Pancreas (tissue), 10 donors: ENCODE data around the gene ESPN. TPM values are rescaled to one million over a fixed set of nuclear protein-coding genes. Genes with fewer than 3 reads are reported as not detected.

ENCODE experiments used
- ATAC-seq, 4 donors: fragments of 200-7000 bp; cut with Tn5 transposase; one replicate each; pipeline versions ENCODE4 v1.8.0 to v1.9.1; 2020; ENCODE audit warnings: mild to moderate bottlenecking in 4 of 4, moderate library complexity in 4 of 4
- DNase-seq, 6 donors: peaks; one replicate each; pipeline ENCODE4 v3.0.0-alpha.2; 2020
- FAIRE-seq: peaks from 2 replicates; lab custom pipeline; 2012; peaks lifted over from hg19 to GRCh38; lab: Jason Lieb, UNC
- H3K27ac ChIP-seq, 4 donors: fragments of 200-600 bp; sonication (generic); 1 replicate in 3 of 4; 2 replicates in 1 of 4; pipeline versions ENCODE4 v1.5.0 to v1.8.0; 2020
- H3K27me3 ChIP-seq, 4 donors: fragments of 200-600 bp; one replicate each; pipeline ENCODE4 v1.8.0; 2021
- H3K36me3 ChIP-seq, 3 donors: fragments of 200-600 bp; sonication (generic) in 1 of 3; one replicate each; pipeline versions ENCODE4 v1.5.0 to v1.8.0; 2020 to 2021
- H3K4me1 ChIP-seq, 3 donors: fragments of 200-600 bp; one replicate each; pipeline ENCODE4 v1.8.0; 2021
- H3K4me3 ChIP-seq, 4 donors: fragments of 200-600 bp; sonication (generic) in 2 of 4; one replicate each; pipeline versions ENCODE4 v1.5.0 to v1.8.0; 2020 to 2021
- H3K9me3 ChIP-seq, 4 donors: fragments of 200-600 bp; one replicate each; pipeline ENCODE4 v1.8.0; 2021
- WGBS, 2 donors: extraction: QIAGEN DNeasy Blood & Tissue Kit; methylation state at CpG; one replicate each; pipeline ENCODE4 v1.1.7; 2013; 5-methylcytosine and 5-hydroxymethylcytosine counted together
- intact Hi-C, 3 donors: fragments of 100-400 bp; cut with DNase I; formaldehyde crosslinking; loops; one replicate each; pipeline versions ENCODE4 v1.11.1 to v1.14.2; 2022
- polyA plus RNA-seq, 2 donors: library from polyadenylated mRNA; stranded (reverse); fragments of 200-250 nt; gene quantifications; one replicate each; pipeline ENCODE4 v1.2.3, GENCODE V29; 2013
- total RNA-seq, 6 donors: library from RNA; stranded (reverse); fragmentation: NEBNext Ultra II Directional in 4 of 6; extraction: Animal tissue kit (Norgen Biotek cat#: 25700) in 4 of 6; gene quantifications; one replicate each; pipeline versions ENCODE4 v1.2.1 to v1.2.4, GENCODE V29; 2021 to 2023
- TF ChIP-seq, protein P1 (sequence below), 4 donors: fragments of 200-600 bp; sonication (generic) in 3 of 4; IDR thresholded peaks; one replicate each; pipeline versions ENCODE4 v1.5.0 to v1.8.0; 2021; ENCODE audit warnings: antibody characterized with exemption in 4 of 4
- donor health status: healthy with polysubstance abuse.
- donor health status: DM: no; HTN: no; CAD: no; lungs with moderate emphysema.
- donor health status: DM: no; HTN: no; CAD: no.
- donor health status: control.
- donor health status: control.
- donor health status: Bipolar disorder and iron deficiency.
- donor health status: DM: yes; HTN: yes; CAD: no.
- donor health status: DM: no; HTN: no; CAD: no.
- donor health status: DM: no; HTN: no; CAD: no.
- donor health status: DM: yes; HTN: yes; CAD: no.

The ESPN gene
- total and polyA plus RNA-seq, 8 donors, result 0.28 to 2.5 (median 0.68) TPM

DNA sequence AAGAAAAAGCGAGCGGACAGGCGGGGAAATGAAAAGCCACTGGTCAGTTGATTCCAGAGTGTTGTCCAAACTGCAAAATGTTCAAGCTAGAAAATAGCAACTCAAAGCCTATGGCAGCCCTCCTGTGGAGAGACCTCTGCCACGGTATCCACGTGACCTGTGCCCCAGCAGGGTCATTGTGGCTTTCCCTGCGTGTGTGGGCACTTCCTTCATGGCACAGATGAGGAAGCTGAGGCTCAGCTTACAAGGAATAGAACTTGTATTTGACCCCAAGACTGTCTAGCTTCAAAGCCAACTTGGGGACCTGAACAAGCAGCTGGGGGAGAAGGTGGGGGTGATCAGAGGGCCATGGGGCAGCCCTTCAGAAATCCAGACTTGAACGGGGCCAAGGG is 82.5 kb downstream of the ESPN start:
- Histone ChIP-seq H3K4me1 (no peaks in the 10 kb centered on the region), H3K9me3 (no peaks in the 10 kb centered on the region), H3K36me3 (no peaks in the 10 kb centered on the region), H3K27ac (no peak overlapping the region), H3K27me3 (no peaks in the 10 kb centered on the region), H3K4me3 (no peak overlapping the region)
- TF ChIP-seq, protein P1, sequence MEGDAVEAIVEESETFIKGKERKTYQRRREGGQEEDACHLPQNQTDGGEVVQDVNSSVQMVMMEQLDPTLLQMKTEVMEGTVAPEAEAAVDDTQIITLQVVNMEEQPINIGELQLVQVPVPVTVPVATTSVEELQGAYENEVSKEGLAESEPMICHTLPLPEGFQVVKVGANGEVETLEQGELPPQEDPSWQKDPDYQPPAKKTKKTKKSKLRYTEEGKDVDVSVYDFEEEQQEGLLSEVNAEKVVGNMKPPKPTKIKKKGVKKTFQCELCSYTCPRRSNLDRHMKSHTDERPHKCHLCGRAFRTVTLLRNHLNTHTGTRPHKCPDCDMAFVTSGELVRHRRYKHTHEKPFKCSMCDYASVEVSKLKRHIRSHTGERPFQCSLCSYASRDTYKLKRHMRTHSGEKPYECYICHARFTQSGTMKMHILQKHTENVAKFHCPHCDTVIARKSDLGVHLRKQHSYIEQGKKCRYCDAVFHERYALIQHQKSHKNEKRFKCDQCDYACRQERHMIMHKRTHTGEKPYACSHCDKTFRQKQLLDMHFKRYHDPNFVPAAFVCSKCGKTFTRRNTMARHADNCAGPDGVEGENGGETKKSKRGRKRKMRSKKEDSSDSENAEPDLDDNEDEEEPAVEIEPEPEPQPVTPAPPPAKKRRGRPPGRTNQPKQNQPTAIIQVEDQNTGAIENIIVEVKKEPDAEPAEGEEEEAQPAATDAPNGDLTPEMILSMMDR (IDR thresholded peaks at IDR 0.05), result no peak
- intact Hi-C loops, result no loop called here
- peak in 1 of 4 donors; percentile 60 for ATAC-seq
- FAIRE-seq, result no peak
- WGBS, 2 donors, result 65 to 79% methylated on average over 7 of the region's 7 CpGs
- no peak for DNase-seq

DNA sequence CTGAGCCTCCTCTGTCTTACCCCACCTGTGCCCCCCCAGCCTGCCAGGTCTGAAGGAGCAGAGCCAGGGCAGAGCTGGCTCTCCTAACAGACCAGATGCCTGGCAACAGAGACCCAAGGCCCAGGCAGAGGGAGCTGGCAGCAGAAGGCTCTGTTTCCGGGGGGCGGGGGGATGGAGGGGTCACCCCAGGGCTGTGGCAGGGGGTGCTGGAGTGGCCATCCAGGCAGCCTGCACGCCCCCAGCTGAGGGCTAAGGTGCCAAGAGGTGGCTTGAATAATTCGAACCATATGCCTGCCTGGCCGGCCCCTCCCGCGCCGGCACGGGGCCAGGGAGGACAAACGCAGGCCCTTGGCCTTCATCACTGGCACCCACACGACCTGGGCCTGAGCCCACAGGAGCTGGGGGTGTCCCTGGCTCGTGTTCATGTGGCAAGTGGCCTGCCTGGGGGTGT is 82.9 kb downstream of the ESPN start:
- no peaks in the 10 kb centered on the region for H3K9me3 ChIP-seq
- 63 to 75% methylated on average over 12 of the region's 12 CpGs for WGBS, 2 donors
- H3K4me3 ChIP-seq, result no peak overlapping the region
- intact Hi-C loops, result no loop called here
- ATAC-seq (no peak), DNase-seq (peak in 1 of 6 donors; percentile 65), FAIRE-seq (no peak)
- H3K4me1 ChIP-seq, result no peaks in the 10 kb centered on the region
- no peaks in the 10 kb centered on the region for H3K36me3 ChIP-seq
- no peak overlapping the region for H3K27ac ChIP-seq
- H3K27me3 ChIP-seq, result no peaks in the 10 kb centered on the region
- TF ChIP-seq, protein P1 (IDR thresholded peaks at IDR 0.05), result no peak

DNA sequence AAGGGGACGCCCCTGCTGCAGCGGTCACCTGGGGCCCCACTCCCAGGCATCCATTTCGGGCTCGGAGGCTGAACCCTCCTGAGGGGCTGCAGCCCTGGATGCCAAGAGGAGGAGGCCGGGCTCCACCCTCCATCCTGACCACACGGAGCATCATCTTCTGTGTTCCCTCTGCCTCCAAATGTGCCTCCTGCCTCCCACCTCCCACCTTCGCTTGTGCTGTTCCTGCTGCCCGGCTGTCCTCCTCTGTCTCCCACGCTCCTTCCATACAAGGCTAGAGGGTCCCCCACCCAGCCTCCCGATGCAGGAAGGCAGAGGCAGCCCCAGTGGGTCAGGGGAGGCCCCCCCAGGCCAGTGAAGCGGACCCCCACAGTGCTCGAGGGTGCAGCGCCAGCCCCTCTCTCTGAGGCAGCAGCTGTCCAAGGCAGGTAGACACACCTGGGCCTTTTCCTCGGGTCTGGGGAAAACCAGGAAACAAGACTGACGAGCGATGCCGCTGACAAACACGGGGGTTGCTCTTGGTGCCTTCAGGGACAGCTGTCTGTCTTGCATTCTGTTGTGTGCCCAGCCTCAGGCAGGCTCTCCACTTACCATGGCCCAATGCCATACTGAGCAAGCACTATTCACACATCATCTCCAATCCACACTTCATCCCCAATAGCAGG is 83.7 kb downstream of the ESPN start:
- TF ChIP-seq, protein P1 (IDR thresholded peaks at IDR 0.05), result no peak
- no peaks in the 10 kb centered on the region for H3K36me3 ChIP-seq
- no peak for ATAC-seq
- FAIRE-seq, result no peak
- DNase-seq, result no peak
- H3K27ac ChIP-seq, result no peak overlapping the region
- no peaks in the 10 kb centered on the region for H3K27me3 ChIP-seq
- H3K9me3 ChIP-seq, result no peaks in the 10 kb centered on the region
- H3K4me3 ChIP-seq, result no peak overlapping the region
- no peaks in the 10 kb centered on the region for H3K4me1 ChIP-seq
- WGBS, 2 donors, result 68 to 71% methylated on average over 18 of the region's 18 CpGs
- intact Hi-C loops, result no loop called here

DNA sequence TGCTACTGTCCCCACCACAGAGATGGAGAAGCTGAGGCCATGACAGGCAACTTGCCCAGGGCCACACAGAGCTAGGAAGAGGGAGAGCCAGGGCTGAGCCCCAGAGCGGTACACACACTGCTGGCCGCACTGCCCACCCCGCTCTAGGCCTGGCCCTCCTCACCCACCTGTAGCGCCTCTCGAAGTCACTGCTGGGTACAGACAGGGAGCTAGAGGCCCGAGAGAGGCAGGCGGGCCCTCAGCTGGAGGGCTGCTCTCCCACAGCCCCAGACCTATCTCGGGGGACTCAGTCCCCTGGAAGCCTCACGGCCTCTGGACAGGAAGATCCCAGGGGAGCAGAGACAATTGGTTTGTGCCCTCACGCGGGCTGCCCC is 84.2 kb downstream of the ESPN start:
- TF ChIP-seq, protein P1 (IDR thresholded peaks at IDR 0.05), result no peak
- ATAC-seq (no peak), FAIRE-seq (no peak), DNase-seq (peak in 1 of 6 donors; percentile 51)
- Histone ChIP-seq H3K9me3 (no peaks in the 10 kb centered on the region), H3K27me3 (no peaks in the 10 kb centered on the region), H3K4me3 (no peak overlapping the region), H3K27ac (no peak overlapping the region), H3K36me3 (no peaks in the 10 kb centered on the region), H3K4me1 (no peaks in the 10 kb centered on the region)
- WGBS, 2 donors, result 83 to 91% methylated on average over 8 to 11 of the region's 11 CpGs
- intact Hi-C loops, result no loop called here

DNA sequence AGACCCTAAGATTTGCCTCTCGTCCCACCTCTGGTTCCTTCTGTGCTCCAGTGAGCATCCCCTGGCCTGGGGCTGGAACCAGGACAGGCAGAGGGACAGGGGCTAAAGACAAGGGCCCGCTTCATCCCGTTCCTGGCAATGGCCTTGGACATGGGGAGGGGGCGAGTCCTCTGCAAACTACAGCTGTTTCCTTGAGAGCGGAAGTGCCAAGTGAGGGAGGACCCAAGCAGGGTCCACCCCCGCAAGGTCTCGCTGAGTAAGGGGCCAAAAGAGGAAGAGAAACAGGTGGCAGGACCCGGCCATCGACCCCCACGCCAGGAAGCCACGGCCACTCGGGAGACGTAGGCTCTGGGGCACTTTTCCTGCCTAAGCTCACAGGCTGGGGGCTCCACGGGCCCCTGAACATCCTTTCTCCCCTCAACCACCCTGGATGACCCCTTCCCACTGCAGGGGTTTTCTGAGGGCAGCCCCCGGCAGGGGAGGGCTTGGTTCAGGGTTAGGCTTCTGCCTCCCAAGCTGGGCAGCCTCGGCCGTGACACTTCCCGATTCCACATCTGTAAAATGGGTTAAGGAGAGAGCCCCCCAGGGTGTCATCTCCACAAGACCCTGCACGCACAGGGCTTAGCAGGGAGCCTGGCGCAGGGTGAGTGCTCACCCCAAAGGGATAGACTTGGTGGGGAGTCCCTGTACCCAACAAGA is 84.8 kb downstream of the ESPN start:
- DNase-seq, result peak in 1 of 6 donors; percentile 41
- 58 to 70% methylated on average over 20 of the region's 20 CpGs for WGBS, 2 donors
- intact Hi-C loops, result no loop called here
- FAIRE-seq, result no peak
- ATAC-seq, result peak in 1 of 4 donors; percentile 17
- no peaks in the 10 kb centered on the region for H3K9me3 ChIP-seq
- H3K27me3 ChIP-seq, result no peaks in the 10 kb centered on the region
- no peak overlapping the region for H3K27ac ChIP-seq
- H3K4me1 ChIP-seq, result no peaks in the 10 kb centered on the region
- H3K4me3 ChIP-seq, result no peak overlapping the region
- H3K36me3 ChIP-seq, result no peaks in the 10 kb centered on the region
- TF ChIP-seq, protein P1 (IDR thresholded peaks at IDR 0.05), result no peak
